Measurements from ENCODE around the gene PFAS. TPM values are rescaled to one million over a fixed set of nuclear protein-coding genes. Genes with fewer than 3 reads are reported as not detected.

The PFAS gene
- total and polyA plus RNA-seq, 10 donors: 12.6 to 70.3 (median 26.4) TPM

- DNase-seq: peak; percentile 91
- Histone ChIP-seq H3K27ac (peak overlapping the region; percentile 94 to 99 (median 98)), H3K36me3 (peaks cover 0 to 15% (median 0%) of the 10 kb centered on the region in 6 donors), H3K4me3 (peak overlapping the region; percentile 54 to 79 (median 66)), H3K4me1 (peaks cover 17 to 56% (median 33%) of the 10 kb centered on the region in 6 donors), H3K27me3 (replicated peaks in 1 of 7) (no peaks in the 10 kb centered on the region), H3K9me3 (no peaks in the 10 kb centered on the region)
- 0 to 1% (median 1%) methylated on average over 41 to 45 of the region's 45 CpGs for WGBS, 5 donors
- intact Hi-C loops (cut with DNase I; ENCODE audit: low total_unique reads): loop anchor here (10.0 kb wide), 1 partner anchor 74 kb away; the partner anchor contains the start of gene SLC25A35
- TF ChIP-seq POLR2A (IDR thresholded peaks at IDR 0.05) (peak in 1 of 3 donors; percentile 44), CTCF (IDR thresholded peaks at IDR 0.05 in 8 of 11, conservative IDR thresholded peaks at IDR 0.05 in 3 of 11) (peak in 1 of 11 experiments; percentile 2), POLR2AphosphoS5 (IDR thresholded peaks at IDR 0.05) (no peak)
These were observed 28.1 kb upstream of the PFAS start for GRCh38 chr17:8220783-8221662.

GRCh38 chr17:8221663-8222379 lies 27.3 kb upstream of the PFAS start:
- Histone ChIP-seq H3K36me3 (peaks cover 0 to 15% (median 0%) of the 10 kb centered on the region in 6 donors), H3K4me3 (peak overlapping the region; percentile 54 to 79 (median 66)), H3K9me3 (no peaks in the 10 kb centered on the region), H3K4me1 (peaks cover 18 to 64% (median 40%) of the 10 kb centered on the region in 6 donors), H3K27me3 (replicated peaks in 1 of 7) (no peaks in the 10 kb centered on the region), H3K27ac (peak overlapping the region; percentile 94 to 99 (median 98))
- TF ChIP-seq CTCF (IDR thresholded peaks at IDR 0.05 in 8 of 11, conservative IDR thresholded peaks at IDR 0.05 in 3 of 11) (peak in 1 of 11 experiments; percentile 3), POLR2AphosphoS5 (IDR thresholded peaks at IDR 0.05) (peak; percentile 61 to 72 (median 72)), POLR2A (IDR thresholded peaks at IDR 0.05) (peak in 1 of 3 donors; percentile 52)
- 0 to 1% (median 0%) methylated on average over 34 to 40 of the region's 40 CpGs for WGBS, 5 donors
- peak; percentile 90 for DNase-seq
- intact Hi-C loops (cut with DNase I; ENCODE audit: low total_unique reads): loop anchor here (10.0 kb wide), 1 partner anchor 73 kb away; the partner anchor contains the start of gene SLC25A35

- Histone ChIP-seq H3K4me1 (peaks cover 18 to 69% (median 44%) of the 10 kb centered on the region in 6 donors), H3K36me3 (peaks cover 0 to 20% (median under 1%) of the 10 kb centered on the region in 6 donors), H3K9me3 (no peaks in the 10 kb centered on the region), H3K27ac (peak overlapping the region; percentile 94 to 99 (median 98)), H3K27me3 (replicated peaks in 1 of 7) (no peaks in the 10 kb centered on the region), H3K4me3 (peak overlapping the region; percentile 54 to 79 (median 66))
- no peak for DNase-seq
- TF ChIP-seq POLR2AphosphoS5 (IDR thresholded peaks at IDR 0.05) (peak in 1 of 3 donors; percentile 22), POLR2A (IDR thresholded peaks at IDR 0.05) (peak in 2 of 3 donors; percentile 12 to 38), CTCF (IDR thresholded peaks at IDR 0.05 in 8 of 11, conservative IDR thresholded peaks at IDR 0.05 in 3 of 11) (no peak)
- intact Hi-C loops (cut with DNase I; ENCODE audit: low total_unique reads): loop anchor here (10.0 kb wide), 1 partner anchor 72 kb away; the partner anchor contains the start of gene SLC25A35
- WGBS, 5 donors: 0 to 1% (median 0%) methylated on average over 8 to 9 of the region's 9 CpGs
These were observed 26.8 kb upstream of the PFAS start for GRCh38 chr17:8222380-8222629.
